GM06990 (cell line): ENCODE results near the gene PDPK1.
A peak's percentile ranks its signal among the peaks of the same experiment; 100 is the strongest.
"Not testable (repeated sequence)": the region's sequence is repeated elsewhere in the genome, so short reads cannot be mapped to it uniquely, and the experiment has no call there.

ENCODE experiments used
- DNase-seq: peaks from one replicate; pipeline ENCODE4 v3.0.0-alpha.2; 2011; ENCODE audit not compliant: insufficient read length; ENCODE audit errors: extremely low read depth
- H3K27me3 ChIP-seq: replicated peaks from 2 replicates; pipeline ENCODE4 v1.6.0; 2011; ENCODE audit warnings: low read length; ENCODE audit not compliant: control insufficient read depth, insufficient read depth
- H3K36me3 ChIP-seq: 2 replicates; pipeline ENCODE4 v1.5.1; 2011; ENCODE audit warnings: low read length; ENCODE audit not compliant: control insufficient read depth, insufficient read depth
- H3K4me3 ChIP-seq: replicated peaks from 2 replicates; pipeline ENCODE4 v1.5.1; 2011; ENCODE audit warnings: low read depth, mild to moderate bottlenecking, control low read depth, low read length
- CTCF ChIP-seq: IDR thresholded peaks from 2 replicates; pipeline ENCODE4 v1.5.1; 2011; ENCODE audit warnings: low read length, control low read depth, mild to moderate bottlenecking, inconsistent platforms; ENCODE audit not compliant: insufficient read depth, poor library complexity, severe bottlenecking

PDPK1 gene

DNA sequence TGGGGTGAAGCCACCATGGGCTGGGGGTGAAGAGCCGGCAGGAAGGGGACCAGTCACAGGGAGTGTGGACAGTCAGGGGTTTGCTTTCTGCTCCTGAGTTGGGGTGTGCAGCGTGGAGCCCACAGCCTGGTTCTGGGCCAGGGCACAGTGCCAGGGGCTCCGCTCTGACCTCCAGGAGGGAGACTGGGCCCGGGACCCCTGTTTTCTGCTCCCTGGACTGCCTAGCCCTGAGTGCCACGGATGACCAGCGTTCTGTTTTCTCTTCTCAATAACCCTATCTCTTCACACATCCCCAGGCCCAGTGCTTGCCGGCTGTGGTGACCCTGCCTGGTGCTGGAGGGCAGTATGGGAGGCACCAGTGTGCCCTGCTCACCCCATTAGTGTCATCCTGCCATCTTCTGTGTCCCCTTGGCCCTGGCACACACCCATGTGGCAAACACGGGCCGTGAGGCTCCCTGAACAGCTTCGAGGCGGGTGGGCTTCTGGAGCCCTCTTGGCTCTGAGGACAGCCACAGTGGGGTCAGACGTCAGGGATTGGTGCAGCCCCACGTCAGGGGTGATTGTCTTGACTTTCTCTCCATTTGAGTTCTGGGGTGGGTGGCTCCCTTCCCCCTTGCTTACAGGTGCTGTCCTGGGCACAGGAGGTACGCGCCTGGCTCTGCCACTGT is 7.7 kb upstream of the PDPK1 start:
- DNase-seq, result no peak
- Histone ChIP-seq H3K27me3 (no peaks in the 10 kb centered on the region), H3K4me3 (no peak overlapping the region), H3K36me3 (peaks cover 24% of the 10 kb centered on the region)
- no peak for TF ChIP-seq CTCF

DNA sequence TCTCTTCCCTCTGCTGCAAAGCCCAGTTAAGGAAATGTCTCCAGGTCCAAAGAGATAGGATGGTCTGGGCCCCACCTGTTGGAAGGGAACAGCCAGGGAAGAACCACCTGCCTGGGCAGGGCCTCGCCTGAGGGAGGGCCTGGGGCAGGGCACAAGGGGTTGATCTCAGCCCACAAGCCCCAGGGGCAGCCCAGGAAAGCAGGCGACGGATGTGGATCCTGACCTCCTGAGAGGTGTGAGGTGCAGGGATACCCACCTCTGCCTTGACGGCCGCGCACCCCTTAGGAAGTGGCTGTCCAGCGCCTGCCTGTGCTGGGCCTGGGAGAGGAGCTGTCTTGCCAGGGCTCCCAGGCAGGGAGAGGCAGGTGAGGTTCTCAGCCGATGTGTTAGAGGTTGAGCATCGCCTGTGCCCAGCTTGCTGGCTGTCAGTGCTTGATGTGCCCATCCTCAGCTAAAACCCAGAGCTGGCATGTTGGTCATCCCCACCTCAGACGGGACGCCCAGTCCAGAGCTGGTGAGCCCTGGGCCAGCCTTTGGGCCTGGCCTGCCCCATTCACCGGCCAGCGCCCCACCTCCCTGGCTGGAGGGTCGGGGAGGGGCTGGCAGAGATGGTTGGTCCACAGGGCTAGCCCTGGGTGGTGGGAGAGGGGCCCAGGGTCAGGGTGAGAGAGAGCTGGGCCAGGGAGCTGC is 7.0 kb upstream of the PDPK1 start:
- Histone ChIP-seq H3K4me3 (no peak overlapping the region), H3K27me3 (no peaks in the 10 kb centered on the region), H3K36me3 (peaks cover 24% of the 10 kb centered on the region)
- TF ChIP-seq CTCF, result no peak
- DNase-seq, result no peak

- no peak for DNase-seq
- Histone ChIP-seq H3K27me3 (no peaks in the 10 kb centered on the region), H3K4me3 (peak within 1 kb of the TSS; percentile 77), H3K36me3 (peaks cover 20% of the 10 kb centered on the region)
- no peak for TF ChIP-seq CTCF
These were observed 6.5 kb upstream of the PDPK1 start, which contains the start of gene CEMP1 for GRCh38 chr16:2531371-2531695. TSS of gene CEMP1 (minus strand) at chr16:2531408. CDS start at chr16:2531073, 335 bp downstream.

- Histone ChIP-seq H3K36me3 (peaks cover 18% of the 10 kb centered on the region), H3K27me3 (no peaks in the 10 kb centered on the region), H3K4me3 (peak overlapping the region; percentile 77)
- no peak for TF ChIP-seq CTCF
- DNase-seq, result peak; percentile 96
These were observed 5.9 kb upstream of the PDPK1 start for GRCh38 chr16:2531696-2532493.

DNA sequence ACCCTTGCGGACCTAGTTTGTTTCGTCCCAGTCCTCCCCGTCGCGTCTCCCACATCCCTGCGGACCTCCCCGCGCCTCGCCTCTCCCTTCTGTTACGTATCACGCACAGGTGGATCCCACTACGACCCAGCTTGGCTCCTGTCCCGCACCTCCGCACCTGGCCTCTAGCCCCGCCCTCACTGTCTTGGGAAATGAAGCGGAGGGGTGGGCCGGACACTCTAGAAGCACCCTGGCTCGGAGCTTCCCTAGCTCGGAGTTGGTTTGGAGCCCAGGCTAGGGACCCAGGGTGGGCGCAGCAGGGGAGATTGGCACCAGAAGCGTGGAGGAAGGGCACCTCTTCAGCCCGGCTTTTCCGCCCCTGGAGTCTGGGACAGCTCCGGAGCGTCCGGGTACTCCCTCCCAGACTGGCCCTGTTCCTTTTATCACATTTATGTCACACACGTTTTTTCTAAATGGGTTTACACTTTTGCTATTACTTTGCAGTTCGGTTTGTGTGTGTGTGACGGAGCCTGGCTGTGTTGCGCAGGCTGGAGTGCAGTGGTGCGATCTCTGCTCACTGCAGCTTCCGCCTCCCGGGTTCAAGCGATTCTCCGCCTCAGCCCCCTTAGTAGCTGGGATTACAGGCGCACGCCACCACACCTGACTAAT is 5.2 kb upstream of the PDPK1 start:
- Histone ChIP-seq H3K27me3 (no peaks in the 10 kb centered on the region), H3K4me3 (peak overlapping the region; percentile 77), H3K36me3 (peaks cover 15% of the 10 kb centered on the region)
- TF ChIP-seq CTCF, result no peak
- DNase-seq, result peak; percentile 74

- Histone ChIP-seq H3K36me3 (peaks cover 12% of the 10 kb centered on the region), H3K4me3 (peak overlapping the region; percentile 77)
- H3K27me3 ChIP-seq, DNase-seq: not testable (repeated sequence)
These were observed 4.6 kb upstream of the PDPK1 start for GRCh38 chr16:2533142-2533755.
